Kidney epithelial cell (primary cell): ENCODE data around the gene RNF148. TPM values are rescaled to one million over a fixed set of nuclear protein-coding genes. Genes with fewer than 3 reads are reported as not detected.
"Not testable (repeated sequence)": the region's sequence is repeated elsewhere in the genome, so short reads cannot be mapped to it uniquely, and the experiment has no call there.

Experiments used
- DNase-seq: peaks from one replicate; pipeline ENCODE4 v3.0.0-alpha.2; 2010; ENCODE audit warnings: low read depth
- H3K27me3 ChIP-seq: 2 replicates; pipeline ENCODE4 v1.6.0; 2011; ENCODE audit warnings: low read length; ENCODE audit not compliant: control insufficient read depth, insufficient read depth
- H3K36me3 ChIP-seq: 2 replicates; pipeline ENCODE4 v1.5.1; 2011; ENCODE audit warnings: low read length; ENCODE audit not compliant: control insufficient read depth, insufficient read depth
- H3K4me3 ChIP-seq: 2 replicates; pipeline ENCODE4 v1.5.1; 2011; ENCODE audit warnings: low read depth, mild to moderate bottlenecking, control low read depth, low read length
- total RNA-seq: library from RNA; depleted of rRNA; stranded (reverse); fragments of >200 nt; gene quantifications from 2 replicates; pipeline ENCODE4 v1.2.3, GENCODE V29; 2015
- TF ChIP-seq, protein P1 (sequence below): IDR thresholded peaks from 2 replicates; pipeline ENCODE4 v1.5.1; 2011; ENCODE audit warnings: mild to moderate bottlenecking, moderate library complexity, low read length, control low read depth, inconsistent platforms; ENCODE audit not compliant: insufficient read depth, poor library complexity, severe bottlenecking

RNF148 gene
- total RNA-seq, 1 donor from 2014 or later = 0.71 TPM

DNA sequence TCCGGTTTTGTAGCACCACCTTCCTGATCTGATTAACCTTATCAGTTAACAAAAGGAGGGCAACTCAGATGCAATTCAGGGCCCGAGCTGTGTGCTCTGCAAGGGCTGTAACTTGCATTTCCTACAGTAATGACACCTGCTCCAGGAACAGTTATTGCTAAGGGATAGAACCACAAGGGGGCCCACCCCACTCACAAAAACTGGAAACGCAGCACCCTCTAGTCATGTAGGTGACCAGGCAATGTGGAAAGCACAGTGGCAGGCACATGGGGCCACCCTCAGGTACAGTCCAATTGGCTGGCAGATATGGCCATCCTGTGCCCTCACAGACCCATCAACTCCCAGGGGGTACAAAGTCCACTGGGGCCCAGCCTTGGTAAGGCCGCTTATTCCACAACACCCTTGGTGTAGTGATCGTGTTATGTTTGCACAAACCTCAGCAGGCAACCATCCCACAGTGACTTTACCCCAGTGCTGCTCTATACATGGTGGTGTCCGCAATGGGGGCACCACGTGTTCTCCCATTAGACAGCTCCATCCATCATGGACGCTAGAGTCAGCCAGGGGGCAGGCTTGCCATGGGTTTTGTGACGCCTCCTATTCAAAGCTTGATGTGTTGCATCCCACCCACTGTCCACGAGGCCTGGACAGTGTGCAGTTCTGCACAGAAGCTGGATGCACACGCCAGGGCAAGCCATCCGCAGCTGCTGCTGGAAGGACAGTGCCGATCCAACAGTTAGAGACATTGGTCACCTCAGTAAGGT, 13.2 kb downstream of the RNF148 start:
- H3K36me3 ChIP-seq = no peaks in the 10 kb centered on the region
- H3K4me3 ChIP-seq = no peak overlapping the region
- H3K27me3 ChIP-seq = no peaks in the 10 kb centered on the region
- no peak for DNase-seq
- TF ChIP-seq, protein P1, sequence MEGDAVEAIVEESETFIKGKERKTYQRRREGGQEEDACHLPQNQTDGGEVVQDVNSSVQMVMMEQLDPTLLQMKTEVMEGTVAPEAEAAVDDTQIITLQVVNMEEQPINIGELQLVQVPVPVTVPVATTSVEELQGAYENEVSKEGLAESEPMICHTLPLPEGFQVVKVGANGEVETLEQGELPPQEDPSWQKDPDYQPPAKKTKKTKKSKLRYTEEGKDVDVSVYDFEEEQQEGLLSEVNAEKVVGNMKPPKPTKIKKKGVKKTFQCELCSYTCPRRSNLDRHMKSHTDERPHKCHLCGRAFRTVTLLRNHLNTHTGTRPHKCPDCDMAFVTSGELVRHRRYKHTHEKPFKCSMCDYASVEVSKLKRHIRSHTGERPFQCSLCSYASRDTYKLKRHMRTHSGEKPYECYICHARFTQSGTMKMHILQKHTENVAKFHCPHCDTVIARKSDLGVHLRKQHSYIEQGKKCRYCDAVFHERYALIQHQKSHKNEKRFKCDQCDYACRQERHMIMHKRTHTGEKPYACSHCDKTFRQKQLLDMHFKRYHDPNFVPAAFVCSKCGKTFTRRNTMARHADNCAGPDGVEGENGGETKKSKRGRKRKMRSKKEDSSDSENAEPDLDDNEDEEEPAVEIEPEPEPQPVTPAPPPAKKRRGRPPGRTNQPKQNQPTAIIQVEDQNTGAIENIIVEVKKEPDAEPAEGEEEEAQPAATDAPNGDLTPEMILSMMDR = no peak

DNA sequence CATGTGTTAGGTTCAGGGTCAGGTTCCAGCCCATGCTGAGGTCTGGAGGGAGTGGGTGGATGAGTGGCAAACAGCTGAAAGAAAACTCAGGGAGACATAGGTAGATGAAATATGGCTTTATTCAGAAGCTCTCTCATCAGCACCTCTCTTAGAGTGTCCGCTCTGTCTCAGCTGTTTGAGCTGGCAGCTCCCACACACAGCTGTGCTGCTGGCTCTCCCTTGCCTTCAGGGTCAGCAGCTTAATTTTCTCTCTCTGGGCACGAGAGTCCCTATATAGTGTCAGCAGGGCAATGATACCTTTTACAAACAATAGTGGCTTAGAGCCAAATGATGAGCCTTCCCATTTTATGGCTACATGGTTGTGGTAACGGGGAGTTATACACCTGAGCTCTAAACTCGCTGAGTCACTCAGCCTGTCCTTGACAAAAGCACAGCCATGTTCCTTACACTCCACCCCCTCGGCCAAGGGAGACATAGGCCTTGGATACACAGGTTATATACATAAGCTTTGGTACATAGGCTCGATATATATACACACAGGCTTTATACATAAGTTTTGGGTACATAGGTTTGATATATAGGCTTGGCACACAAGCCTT, 14.2 kb downstream of the RNF148 start:
- TF ChIP-seq, protein P1 = no peak
- Histone ChIP-seq H3K4me3 (no peak overlapping the region), H3K27me3 (no peaks in the 10 kb centered on the region), H3K36me3 (no peaks in the 10 kb centered on the region)
- no peak for DNase-seq

DNA sequence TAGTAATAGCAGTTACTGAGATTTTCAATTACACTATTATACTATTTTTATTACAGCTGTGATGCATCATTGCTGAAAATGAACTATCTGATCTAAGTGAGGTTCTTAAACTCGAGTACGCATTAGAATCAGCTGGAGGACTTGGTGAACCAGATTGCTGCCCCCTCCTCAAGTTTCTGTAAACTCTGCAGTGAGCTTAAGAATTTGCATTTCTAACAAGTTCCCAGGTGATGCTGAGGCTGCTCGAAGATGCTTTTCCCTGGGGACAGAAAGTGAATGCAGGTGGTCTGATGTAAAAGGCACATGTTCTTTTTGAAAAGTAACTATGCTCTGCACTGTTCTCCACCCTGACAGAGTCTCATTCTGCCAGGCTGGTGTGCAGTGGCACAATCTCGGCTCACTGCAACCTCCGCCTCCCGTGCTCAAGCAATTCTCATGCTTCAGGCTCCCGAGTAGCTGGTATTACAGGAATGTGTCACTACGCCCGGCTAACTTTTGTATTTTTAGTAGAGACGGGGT, 16.3 kb downstream of the RNF148 start:
- H3K27me3 ChIP-seq = no peaks in the 10 kb centered on the region
- no peaks in the 10 kb centered on the region for H3K36me3 ChIP-seq
- no peak overlapping the region for H3K4me3 ChIP-seq
- no peak for DNase-seq
- TF ChIP-seq, protein P1 = no peak

DNA sequence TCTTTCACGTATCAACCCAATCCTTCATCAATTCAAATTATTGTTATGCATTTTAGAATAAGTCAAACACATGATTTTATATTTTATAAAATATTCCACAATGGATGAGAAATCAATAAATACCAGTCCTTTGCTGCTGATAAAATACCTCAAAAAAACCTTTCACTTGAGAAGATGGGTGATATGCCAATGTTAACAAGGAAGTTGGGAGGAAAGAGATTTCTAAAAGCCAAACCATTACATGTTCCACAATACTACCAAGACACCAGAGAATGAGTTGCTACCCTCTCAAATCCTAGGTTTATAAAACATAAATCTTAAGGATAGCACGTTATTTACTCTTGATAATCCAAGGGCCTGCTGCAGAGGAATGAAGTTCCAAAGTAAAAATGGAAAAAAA, 18.2 kb downstream of the RNF148 start:
- TF ChIP-seq, protein P1 = no peak
- no peak for DNase-seq
- Histone ChIP-seq H3K27me3 (no peaks in the 10 kb centered on the region), H3K4me3 (no peak overlapping the region), H3K36me3 (no peaks in the 10 kb centered on the region)

DNA sequence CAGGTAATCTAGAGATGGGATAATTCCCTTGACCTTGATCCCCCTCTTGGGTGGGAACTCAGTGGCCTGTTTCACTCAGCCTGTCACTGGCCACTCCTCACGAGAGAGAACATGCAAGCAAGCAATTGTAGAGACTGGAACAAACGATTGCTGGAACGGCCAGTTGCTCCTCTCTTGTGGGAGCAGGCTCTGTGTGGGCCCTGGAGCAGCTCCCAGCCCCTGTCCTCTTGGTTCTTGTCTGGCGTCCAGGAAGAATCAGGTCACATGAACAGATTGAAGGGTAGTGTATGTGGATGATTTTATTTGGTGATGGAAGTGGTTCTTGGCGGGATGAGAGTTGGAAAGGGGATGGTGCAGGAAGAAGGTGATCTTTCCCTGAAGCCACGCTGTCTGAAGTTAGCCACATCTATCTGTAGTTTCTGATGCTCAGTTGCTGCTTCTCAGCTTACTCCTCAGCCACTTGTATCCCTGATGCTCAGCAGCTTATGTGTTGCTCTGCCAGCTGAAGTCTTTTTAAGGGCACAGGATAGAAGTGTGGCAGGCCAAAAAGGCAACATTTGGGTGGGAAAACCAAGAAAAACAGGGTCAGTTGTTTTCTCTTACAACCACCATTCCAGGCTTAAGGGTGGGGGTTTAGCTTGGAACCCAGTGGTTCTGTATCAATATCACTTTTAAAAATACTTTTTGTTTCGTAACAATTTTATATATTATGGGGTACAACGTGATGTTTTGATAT, 19.7 kb downstream of the RNF148 start:
- no peaks in the 10 kb centered on the region for H3K36me3 ChIP-seq
- H3K4me3 ChIP-seq = no peak overlapping the region
- DNase-seq = no peak
- H3K27me3 ChIP-seq = no peaks in the 10 kb centered on the region
- TF ChIP-seq, protein P1 = no peak

DNA sequence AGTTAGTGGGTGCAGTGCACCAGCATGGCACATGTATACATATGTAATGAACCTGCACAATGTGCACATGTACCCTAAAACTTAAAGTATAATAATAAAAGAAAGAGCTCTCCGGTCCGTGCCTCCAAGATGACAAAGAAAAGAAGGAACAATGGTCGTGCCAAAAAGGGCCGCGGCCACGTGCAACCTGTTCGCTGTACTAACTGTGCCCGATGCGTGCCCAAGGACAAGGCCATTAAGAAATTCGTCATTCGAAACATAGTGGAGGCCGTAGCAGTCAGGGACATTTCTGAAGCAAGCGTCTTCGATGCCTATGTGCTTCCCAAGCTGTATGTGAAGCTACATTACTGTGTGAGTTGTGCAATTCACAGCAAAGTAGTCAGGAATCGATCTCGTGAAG, 21.5 kb downstream of the RNF148 start:
- H3K4me3 ChIP-seq, H3K27me3 ChIP-seq, DNase-seq, H3K36me3 ChIP-seq: not testable (repeated sequence)
